Stomach (tissue), 9 donors: ENCODE measurements around the gene HCN1. TPM values are rescaled to one million over a fixed set of nuclear protein-coding genes. Genes with fewer than 3 reads are reported as not detected.
"Not testable (repeated sequence)": the region's sequence is repeated elsewhere in the genome, so short reads cannot be mapped to it uniquely, and the experiment has no call there.

Experiments used
- DNase-seq, 2 donors: peaks; one replicate each; pipeline versions ENCODE4 v3.0.0 to v3.0.0-alpha.2; 2013 to 2019
- H3K27ac ChIP-seq, 5 donors: fragments of 200-600 bp in 4 of 5; sonication (generic) in 4 of 5; one replicate each; pipeline ENCODE4 v1.5.1; 2013 to 2019; ENCODE audit warnings: mild to moderate bottlenecking in 1 of 5, moderate library complexity in 1 of 5
- H3K27me3 ChIP-seq, 3 donors: fragments of 200-600 bp; sonication (generic); one replicate each; pipeline ENCODE4 v1.5.1; 2017 to 2019; ENCODE audit warnings: mixed run types in 1 of 3
- H3K36me3 ChIP-seq, 4 donors: fragments of 200-600 bp; sonication (generic); 1 replicate in 3 of 4; 2 replicates in 1 of 4; pipeline ENCODE4 v1.5.1; 2016 to 2019
- H3K4me1 ChIP-seq, 4 donors: fragments of 200-600 bp; sonication (generic); one replicate each; pipeline ENCODE4 v1.5.1; 2016 to 2019
- H3K4me3 ChIP-seq, 4 donors: fragments of 200-600 bp; sonication (generic) in 3 of 4; one replicate each; pipeline ENCODE4 v1.5.1; 2016 to 2019; ENCODE audit warnings: mild to moderate bottlenecking in 1 of 4
- H3K9me3 ChIP-seq, 4 donors: fragments of 200-600 bp; sonication (generic); one replicate each; pipeline ENCODE4 v1.5.1; 2016 to 2019
- CTCF ChIP-seq, 7 experiments: fragments of 450-650 bp in 4 of 7; fragments of 200-600 bp in 3 of 7; sonication (generic) in 3 of 7; IDR thresholded peaks; one replicate each; pipeline ENCODE4 v1.5.1; 2016 to 2019; ENCODE audit warnings: antibody characterized with exemption in 7 of 7, control low read depth in 2 of 7, mild to moderate bottlenecking in 1 of 7
- EP300 ChIP-seq: sonication (generic); formaldehyde crosslinking; IDR thresholded peaks from one replicate; pipeline ENCODE4 v1.6.1; 2017; ENCODE audit warnings: antibody characterized with exemption
- POLR2A ChIP-seq, 4 donors: fragments of 450-650 bp; IDR thresholded peaks; one replicate each; pipeline ENCODE4 v1.6.1; 2016; ENCODE audit warnings: antibody characterized with exemption in 4 of 4, control low read depth in 2 of 4, mild to moderate bottlenecking in 1 of 4, moderate library complexity in 1 of 4
- POLR2AphosphoS5 ChIP-seq, 3 donors: sonication (generic); formaldehyde crosslinking; IDR thresholded peaks; one replicate each; pipeline ENCODE4 v1.6.1; 2016; ENCODE audit warnings: antibody characterized with exemption in 3 of 3
- WGBS, 5 donors: extraction: QIAGEN DNeasy Blood & Tissue Kit in 3 of 5; methylation state at CpG; one replicate each; pipeline versions ENCODE4 v1.1.5 to v1.1.7; 2013 to 2018; 5-methylcytosine and 5-hydroxymethylcytosine counted together
- intact Hi-C: fragments of 100-400 bp; cut with DNase I; formaldehyde crosslinking; loops from one replicate; pipeline ENCODE4 v1.15.1; 2023; ENCODE audit warnings: low total_unique reads
- polyA plus RNA-seq, 3 donors: library from polyadenylated mRNA; stranded (reverse); fragments of 200-250 nt; gene quantifications; one replicate each; pipeline ENCODE4 v1.2.3, GENCODE V29; 2013
- total RNA-seq, 5 donors: library from RNA; depleted of rRNA; stranded (reverse); fragments of >200 nt; gene quantifications; one replicate each; pipeline versions ENCODE4 v1.1.0 to v1.2.3, GENCODE V29; 2014 to 2016
- donor health status: healthy with polysubstance abuse.
- donor health status: Bipolar disorder and iron deficiency.
- donor health status: healthy.

HCN1 gene
- total and polyA plus RNA-seq, 8 donors, result 0.03 to 0.92 (median 0.29) TPM; not detected in 5

DNA sequence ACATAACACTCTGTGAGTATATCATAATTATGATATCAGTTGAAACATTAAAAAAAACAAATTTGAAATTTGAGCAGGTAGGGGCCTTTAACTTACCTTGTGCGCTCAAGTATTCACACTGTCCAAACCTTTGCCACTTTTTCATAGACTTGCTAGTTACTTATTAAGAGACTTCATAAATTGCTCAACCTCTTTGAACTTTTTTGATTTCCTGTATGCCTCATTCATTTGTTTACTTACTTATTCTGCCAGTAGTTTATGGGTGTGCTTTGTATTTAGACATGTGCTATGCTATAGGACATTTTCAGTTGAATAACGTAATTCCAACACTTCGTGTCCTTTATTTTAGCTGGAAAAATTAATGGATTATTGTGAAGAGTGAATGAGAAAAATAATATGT is 204.8 kb downstream of the HCN1 start:
- H3K27me3 ChIP-seq, result no peaks in the 10 kb centered on the region
- DNase-seq, result peak in 1 of 2 donors; percentile 3
- H3K4me3 ChIP-seq, result no peak overlapping the region
- 70 to 93% (median 84%) methylated on average over 3 of the region's 3 CpGs for WGBS, 5 donors
- H3K36me3 ChIP-seq, result no peaks in the 10 kb centered on the region
- intact Hi-C loops, result no loop called here
- H3K9me3 ChIP-seq, result no peaks in the 10 kb centered on the region
- no peak overlapping the region for H3K27ac ChIP-seq
- TF ChIP-seq POLR2A (IDR thresholded peaks at IDR 0.05), result no peak
- TF ChIP-seq CTCF (IDR thresholded peaks at IDR 0.05), result no peak
- TF ChIP-seq POLR2AphosphoS5 (IDR thresholded peaks at IDR 0.05), result no peak
- TF ChIP-seq EP300, result no peak
- no peaks in the 10 kb centered on the region for H3K4me1 ChIP-seq

DNA sequence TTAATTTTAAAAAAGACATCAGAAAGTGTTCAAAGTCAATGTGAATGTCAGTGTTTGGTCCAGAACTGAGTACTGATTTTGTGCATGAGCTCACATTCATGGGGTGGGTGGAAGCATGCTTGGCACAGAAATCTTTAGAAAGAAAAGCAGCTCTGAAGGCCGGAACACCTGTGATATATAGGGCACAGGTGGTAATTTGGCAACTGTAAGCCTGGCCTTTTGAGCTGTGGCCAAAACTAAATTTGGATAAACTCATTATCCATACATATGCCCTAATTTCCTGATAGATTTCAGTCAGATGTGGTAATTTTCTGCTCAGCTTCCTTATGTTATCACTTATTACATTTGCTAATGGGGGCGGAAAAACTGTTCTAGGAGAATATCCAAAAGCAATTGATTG is 211.4 kb downstream of the HCN1 start:
- intact Hi-C loops, result no loop called here
- TF ChIP-seq EP300 (no peak), POLR2AphosphoS5 (IDR thresholded peaks at IDR 0.05) (no peak), POLR2A (IDR thresholded peaks at IDR 0.05) (no peak), CTCF (IDR thresholded peaks at IDR 0.05) (no peak)

DNA sequence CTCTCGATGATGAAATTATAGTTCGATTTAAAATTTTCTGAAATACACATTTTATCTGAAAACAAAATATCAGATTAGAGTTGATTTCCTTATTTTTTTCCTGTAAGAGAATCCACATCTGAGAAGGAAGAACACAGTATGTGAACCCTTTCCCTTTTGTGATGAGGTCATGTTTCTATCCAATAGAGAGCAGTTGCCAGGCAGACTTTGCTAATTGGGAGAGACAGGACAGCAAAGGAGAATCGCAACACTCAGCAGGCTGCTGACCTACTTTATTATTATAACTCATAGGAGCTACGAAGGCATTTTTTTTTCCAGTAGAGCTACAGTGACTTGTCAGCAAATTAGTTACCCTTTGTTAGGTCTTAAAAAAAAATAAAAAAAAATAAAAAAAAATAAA is 242.1 kb downstream of the HCN1 start:
- no peak for TF ChIP-seq CTCF (IDR thresholded peaks at IDR 0.05)
- no peak for TF ChIP-seq POLR2AphosphoS5 (IDR thresholded peaks at IDR 0.05)
- TF ChIP-seq EP300, result no peak
- TF ChIP-seq POLR2A (IDR thresholded peaks at IDR 0.05), result no peak
- H3K27ac ChIP-seq, result no peak overlapping the region
- H3K36me3 ChIP-seq, result no peaks in the 10 kb centered on the region
- H3K9me3 ChIP-seq, result no peaks in the 10 kb centered on the region
- no peak overlapping the region for H3K4me3 ChIP-seq
- H3K27me3 ChIP-seq, result no peaks in the 10 kb centered on the region
- intact Hi-C loops, result no loop called here
- 42 to 53% (median 47%) methylated on average over 4 of the region's 4 CpGs for WGBS, 5 donors
- DNase-seq, result peak in 1 of 2 donors; percentile 58
- no peaks in the 10 kb centered on the region for H3K4me1 ChIP-seq

More for the DNA sequence above, 211.4 kb downstream of the HCN1 start:
- no peak overlapping the region for H3K27ac ChIP-seq
- no peaks in the 10 kb centered on the region for H3K36me3 ChIP-seq
- no peaks in the 10 kb centered on the region for H3K27me3 ChIP-seq
- DNase-seq, result no peak
- H3K4me1 ChIP-seq, result no peaks in the 10 kb centered on the region
- no peak overlapping the region for H3K4me3 ChIP-seq
- H3K9me3 ChIP-seq, result peaks cover 0 to 8% (median 0%) of the 10 kb centered on the region in 4 donors
- 75 to 88% (median 81%) methylated on average over 2 of the region's 2 CpGs for WGBS, 5 donors

DNA sequence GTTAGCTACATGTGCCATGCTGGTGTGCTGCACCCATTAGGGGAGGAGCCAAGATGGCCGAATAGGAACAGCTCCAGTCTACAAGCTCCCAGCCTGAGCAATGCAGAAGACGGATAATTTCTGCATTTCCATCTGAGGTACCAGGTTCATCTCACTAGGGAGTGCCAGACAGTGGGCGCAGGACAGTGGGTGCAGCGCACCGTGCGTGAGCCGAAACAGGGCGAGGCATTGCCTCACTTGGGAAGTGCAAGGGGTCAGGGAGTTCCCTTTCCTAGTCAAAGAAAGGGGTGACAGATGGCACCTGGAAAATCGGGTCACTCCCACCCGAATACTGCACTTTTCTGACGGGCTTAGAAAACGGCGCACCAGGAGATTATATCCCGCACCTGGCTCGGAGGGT is 251.3 kb downstream of the HCN1 start:
- H3K36me3 ChIP-seq, DNase-seq, H3K4me3 ChIP-seq, H3K27ac ChIP-seq, H3K4me1 ChIP-seq, H3K27me3 ChIP-seq, intact Hi-C loops: not testable (repeated sequence)
- peaks cover 0 to 15% (median 2%) of the 10 kb centered on the region in 4 donors for H3K9me3 ChIP-seq
- 87 to 93% (median 89%) methylated on average over 13 to 15 of the region's 15 CpGs for WGBS, 5 donors

DNA sequence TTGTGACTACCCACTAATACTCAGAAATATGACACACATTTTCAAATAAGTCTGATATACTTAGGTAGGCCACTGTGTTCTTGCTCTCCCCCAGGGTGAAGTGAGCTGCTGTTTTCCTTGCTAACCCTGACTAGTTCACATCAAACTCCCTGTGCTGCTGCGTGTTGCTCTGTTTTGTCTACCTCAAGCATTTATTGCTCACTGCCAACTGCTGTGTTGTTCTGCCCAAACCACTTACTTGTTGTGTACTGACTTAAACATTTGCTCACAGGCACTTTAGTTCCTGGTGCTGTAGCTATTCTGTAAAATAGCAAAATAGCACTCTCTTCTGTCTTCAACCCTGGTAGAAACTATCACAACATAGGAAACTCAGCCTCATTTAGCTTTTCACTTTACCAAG is 255.7 kb downstream of the HCN1 start:
- H3K27me3 ChIP-seq, result no peaks in the 10 kb centered on the region

More for the DNA sequence above, 255.7 kb downstream of the HCN1 start:
- Histone ChIP-seq H3K9me3 (peaks cover 0 to 9% (median 0%) of the 10 kb centered on the region in 4 donors), H3K27ac (no peak overlapping the region), H3K4me1 (no peaks in the 10 kb centered on the region), H3K36me3 (no peaks in the 10 kb centered on the region), H3K4me3 (no peak overlapping the region)
- no peak for TF ChIP-seq POLR2AphosphoS5 (IDR thresholded peaks at IDR 0.05)
- TF ChIP-seq EP300, result no peak
- no peak for TF ChIP-seq CTCF (IDR thresholded peaks at IDR 0.05)
- TF ChIP-seq POLR2A (IDR thresholded peaks at IDR 0.05), result no peak
- DNase-seq, result no peak
- intact Hi-C loops, result no loop called here
- 59 to 79% (median 71%) methylated on average over 1 of the region's 1 CpG for WGBS, 5 donors
